Activated naive CD8-positive, alpha-beta T cell treated with anti-CD3 and anti-CD28 coated beads, Interleukin-2, amount 50 U/mL, for 16 hours (primary cell): Measurements from ENCODE around the gene MFSD2B.

Source experiments
- DNase-seq: peaks from one replicate; pipeline ENCODE4 v3.0.0-alpha.2; 2020; ENCODE audit warnings: low read depth, low spot score

Gene MFSD2B

GRCh38 chr2:24050041-24050979 lies 40.4 kb downstream of the MFSD2B start:
- no peak for DNase-seq

GRCh38 chr2:24051833-24052232 lies 41.9 kb downstream of the MFSD2B start:
- no peak for DNase-seq

- no peak for DNase-seq
Measured at GRCh38 chr2:24052951-24053350, 43.1 kb downstream of the MFSD2B start.

GRCh38 chr2:24054366-24055010 lies 44.6 kb downstream of the MFSD2B start:
- DNase-seq, result no peak

GRCh38 chr2:24055750-24056149 lies 45.9 kb downstream of the MFSD2B start:
- DNase-seq, result no peak

GRCh38 chr2:24058564-24059271 lies 48.8 kb downstream of the MFSD2B start:
- DNase-seq, result no peak

- DNase-seq, result no peak
Measured at GRCh38 chr2:24065341-24065740, 55.5 kb downstream of the MFSD2B start.

GRCh38 chr2:24072259-24072658 lies 62.4 kb downstream of the MFSD2B start:
- no peak for DNase-seq

GRCh38 chr2:24073816-24074215 lies 63.9 kb downstream of the MFSD2B start:
- no peak for DNase-seq

- no peak for DNase-seq
Measured at GRCh38 chr2:24075259-24075658, 65.4 kb downstream of the MFSD2B start.
